DND-41 (cell line): Measurements from ENCODE around the gene ZNF688.
A peak's percentile ranks its signal among the peaks of the same experiment; 100 is the strongest.

ENCODE experiments used
- ATAC-seq: fragments of 200-7000 bp; cut with Tn5 transposase; 3 replicates; pipeline ENCODE4 v1.9.1; 2021; ENCODE audit warnings: low read depth; ENCODE audit not compliant: insufficient read depth
- DNase-seq: peaks from one replicate; pipeline ENCODE4 v3.0.0-alpha.2; 2020
- H2AFZ ChIP-seq: 2 replicates; pipeline ENCODE4 v1.6.0; 2012; ENCODE audit warnings: low read depth, low read length
- H3K27ac ChIP-seq: 2 replicates; pipeline ENCODE4 v1.5.1; 2012; ENCODE audit warnings: low read length, inconsistent platforms
- H3K27me3 ChIP-seq: fragments of 200-600 bp; sonication (generic); 2 replicates; pipeline ENCODE4 v1.6.0; 2012; ENCODE audit warnings: low read length, mild to moderate bottlenecking, inconsistent platforms; ENCODE audit not compliant: insufficient read depth, poor library complexity
- H3K36me3 ChIP-seq: 2 replicates; pipeline ENCODE4 v1.5.1; 2012; ENCODE audit warnings: low read length, inconsistent platforms; ENCODE audit not compliant: insufficient read depth
- H3K4me1 ChIP-seq: 2 replicates; pipeline ENCODE4 v1.5.1; 2012; ENCODE audit warnings: mild to moderate bottlenecking, low read length; ENCODE audit not compliant: insufficient read depth
- H3K4me2 ChIP-seq: 2 replicates; pipeline ENCODE4 v1.6.0; 2012; ENCODE audit warnings: mild to moderate bottlenecking, moderate library complexity, low read length, inconsistent platforms; ENCODE audit not compliant: insufficient read depth
- H3K4me3 ChIP-seq, 2 experiments: fragments of 200-600 bp in 1 of 2; shearing (Covaris generic) in 1 of 2; 2 replicates each; pipeline ENCODE4 v1.5.1; 2012 to 2016; ENCODE audit warnings: inconsistent platforms in 2 of 2, low read length in 2 of 2, mild to moderate bottlenecking in 2 of 2, low read depth in 1 of 2, moderate library complexity in 1 of 2
- H3K79me2 ChIP-seq: 2 replicates; pipeline ENCODE4 v1.6.0; 2012; ENCODE audit warnings: low read length, inconsistent platforms; ENCODE audit not compliant: insufficient read depth
- H3K9ac ChIP-seq: 2 replicates; pipeline ENCODE4 v1.6.0; 2012; ENCODE audit warnings: low read depth, mild to moderate bottlenecking, inconsistent platforms, low read length, moderate library complexity
- H3K9me3 ChIP-seq: 2 replicates; pipeline ENCODE4 v1.5.1; 2012; ENCODE audit warnings: low read length, moderate library complexity, mild to moderate bottlenecking, inconsistent platforms; ENCODE audit not compliant: insufficient read depth, severe bottlenecking
- H4K20me1 ChIP-seq: 2 replicates; pipeline ENCODE4 v1.6.0; 2012; ENCODE audit warnings: low read length; ENCODE audit not compliant: insufficient read depth
- CTCF ChIP-seq: IDR thresholded peaks from 2 replicates; pipeline ENCODE4 v1.5.1; 2012; ENCODE audit warnings: borderline replicate concordance, low read length, moderate library complexity, mild to moderate bottlenecking; ENCODE audit not compliant: poor library complexity, severe bottlenecking; ENCODE audit errors: extremely low read depth
- EZH2 ChIP-seq: IDR thresholded peaks from 3 replicates; pipeline ENCODE4 v1.6.1; 2012; ENCODE audit warnings: borderline replicate concordance, low read depth, mild to moderate bottlenecking, moderate library complexity, low read length, inconsistent platforms; ENCODE audit not compliant: severe bottlenecking

ZNF688 gene

GRCh38 chr16:30555315-30556124 is 16.0 kb downstream of the ZNF688 start:
- H3K27me3 ChIP-seq = no peaks in the 10 kb centered on the region
- TF ChIP-seq EZH2 (no peak), CTCF (no peak)
- H3K4me3 ChIP-seq = no peak overlapping the region
- no peak overlapping the region for H3K9ac ChIP-seq
- peaks cover 10% of the 10 kb centered on the region; the same call in 1 of the 2 replicates for H4K20me1 ChIP-seq
- H3K4me2 ChIP-seq = no peak overlapping the region
- peaks cover 40% of the 10 kb centered on the region for H3K36me3 ChIP-seq
- H2AFZ ChIP-seq = no peak overlapping the region
- H3K9me3 ChIP-seq = no peaks in the 10 kb centered on the region
- DNase-seq (no peak), ATAC-seq (no peak)
- peaks cover 54% of the 10 kb centered on the region for H3K79me2 ChIP-seq
- H3K4me1 ChIP-seq = peaks cover 54% of the 10 kb centered on the region
- H3K27ac ChIP-seq = no peak overlapping the region

- peaks cover 10% of the 10 kb centered on the region; the same call in 1 of the 2 replicates for H4K20me1 ChIP-seq
- no peak for ATAC-seq
- no peaks in the 10 kb centered on the region for H3K27me3 ChIP-seq
- TF ChIP-seq CTCF = no peak
- no peak for TF ChIP-seq EZH2
- H3K79me2 ChIP-seq = peaks cover 54% of the 10 kb centered on the region
- peaks cover 40% of the 10 kb centered on the region for H3K36me3 ChIP-seq
- H3K27ac ChIP-seq = no peak overlapping the region
- no peak overlapping the region for H3K4me3 ChIP-seq
- no peaks in the 10 kb centered on the region for H3K9me3 ChIP-seq
- H3K4me2 ChIP-seq = no peak overlapping the region
- no peak for DNase-seq
- H3K9ac ChIP-seq = no peak overlapping the region
- H2AFZ ChIP-seq = no peak overlapping the region
- H3K4me1 ChIP-seq = peaks cover 54% of the 10 kb centered on the region
Observed at GRCh38 chr16:30554557-30555314, 16.8 kb downstream of the ZNF688 start.

GRCh38 chr16:30553393-30553899 is 18.1 kb downstream of the ZNF688 start:
- Histone ChIP-seq H3K9ac (no peak overlapping the region), H3K4me3 (no peak overlapping the region)

More at GRCh38 chr16:30553393-30553899, 18.1 kb downstream of the ZNF688 start:
- no peak for ATAC-seq
- H3K4me1 ChIP-seq = peaks cover 45% of the 10 kb centered on the region
- peaks cover 40% of the 10 kb centered on the region for H3K36me3 ChIP-seq
- peaks cover 10% of the 10 kb centered on the region; the same call in 1 of the 2 replicates for H4K20me1 ChIP-seq
- no peak overlapping the region for H3K4me2 ChIP-seq
- H3K27ac ChIP-seq = 0 out of 2 replicates have a peak overlapping the region, but pooled peaks have one; percentile 4
- H2AFZ ChIP-seq = no peak overlapping the region
- H3K27me3 ChIP-seq = no peaks in the 10 kb centered on the region
- no peak for DNase-seq
- no peaks in the 10 kb centered on the region for H3K9me3 ChIP-seq
- H3K79me2 ChIP-seq = peaks cover 54% of the 10 kb centered on the region
- TF ChIP-seq EZH2 (no peak), CTCF (no peak)
